ENCODE results near the gene SMIM28.

- no peak for TF ChIP-seq KLF7 (tag by site-specific recombination; IDR thresholded peaks at IDR 0.05; ENCODE audit: borderline replicate concordance)
- no peak for TF ChIP-seq CTCF (tag by site-specific recombination; IDR thresholded peaks at IDR 0.05)
- no peak for TF ChIP-seq ZNF76 (tag by site-specific recombination; IDR thresholded peaks at IDR 0.05; ENCODE audit: borderline replicate concordance, low read depth)
- TF ChIP-seq ZNF423 (tag by site-specific recombination; IDR thresholded peaks at IDR 0.05) = no peak
- TF ChIP-seq KLF16 (tag by site-specific recombination; IDR thresholded peaks at IDR 0.05) = no peak
- no peak for TF ChIP-seq ZBTB49 (tag by site-specific recombination; IDR thresholded peaks at IDR 0.05; ENCODE audit: low read depth)
- TF ChIP-seq ZNF239 (tag by site-specific recombination; IDR thresholded peaks at IDR 0.05) = no peak
- no peak for TF ChIP-seq REST (tag by site-specific recombination; IDR thresholded peaks at IDR 0.05)
- no peak for TF ChIP-seq ZNF274 (IDR thresholded peaks at IDR 0.05; ENCODE audit: low read length)
- TF ChIP-seq ZNF274 (tag by site-specific recombination; IDR thresholded peaks at IDR 0.05; ENCODE audit: borderline replicate concordance) = no peak
Observed at GRCh38 chr6:138418118-138418742, 40.5 kb downstream of the SMIM28 start.

Data from HEK293 (cell line).